ENCODE results near the gene ENO3.
"Not testable (repeated sequence)": the region's sequence is repeated elsewhere in the genome, so short reads cannot be mapped to it uniquely, and the experiment has no call there.

ENO3 gene
- 8.4 to 23.9 (median 12.3) reads per million in 3 experiments for total RNA-seq

DNA sequence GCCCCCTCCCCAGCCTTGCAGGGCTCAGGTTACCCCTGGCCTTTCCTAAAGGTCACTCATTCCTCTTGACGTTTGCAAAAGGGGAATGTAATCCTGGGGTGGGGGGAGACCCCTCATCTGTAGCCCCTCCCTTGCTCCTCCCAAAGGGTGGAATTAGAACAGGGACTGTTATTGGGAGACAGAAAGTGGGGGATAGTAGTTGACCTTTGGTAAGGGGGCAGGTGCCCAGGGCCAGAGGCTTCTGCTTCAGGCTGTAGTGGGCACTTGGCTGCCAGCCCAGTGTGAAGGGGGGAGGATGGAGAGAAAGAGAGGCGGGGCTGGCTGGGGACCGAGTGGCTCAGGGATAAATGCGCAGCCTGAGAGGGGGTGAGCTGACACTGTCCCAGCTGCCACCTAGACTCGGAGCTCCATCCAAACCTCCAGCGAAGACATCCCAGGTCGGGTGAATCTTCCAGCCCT is at the start of gene ENO3:
TSS of gene ENO3 (plus strand) at position 374 of the 459 bp plus-strand sequence. CDS start 711 bp downstream, outside the sequence.
- DNase-seq = no peak

DNA sequence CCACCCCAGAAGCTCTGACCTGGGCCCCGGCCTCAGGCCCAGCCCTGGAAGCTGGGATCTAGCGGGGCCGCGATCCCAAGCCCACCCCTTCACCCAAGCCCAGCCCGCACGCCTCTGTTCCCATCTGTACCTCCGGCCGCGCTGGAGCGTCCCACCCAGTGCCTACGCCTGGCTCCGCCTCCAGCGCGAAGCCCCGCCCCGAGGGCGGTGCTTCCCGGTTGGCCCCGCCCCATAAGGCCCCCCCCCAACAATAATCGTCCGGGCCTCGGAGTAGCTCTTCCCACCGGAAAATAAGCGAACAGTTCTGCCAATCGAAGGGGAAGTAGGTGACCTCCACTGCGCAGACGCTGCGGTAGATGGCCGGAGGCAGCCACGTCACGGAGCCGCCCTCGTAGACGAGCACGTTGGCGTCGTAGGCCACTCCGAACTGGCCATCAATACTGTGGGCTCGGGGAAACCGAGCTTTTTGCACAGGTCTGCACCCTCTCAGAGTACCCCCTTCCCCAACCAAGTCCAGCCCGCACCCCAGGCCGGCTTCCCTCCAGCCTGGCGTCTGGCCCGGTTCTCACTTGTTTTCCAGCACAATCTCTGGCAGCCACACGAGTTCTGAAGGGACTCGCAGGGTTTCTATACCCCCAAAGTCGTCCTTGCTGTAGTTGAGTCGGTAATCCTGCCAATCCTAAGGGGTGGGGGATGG is 49.1 kb upstream of the ENO3 start:
- no peak for DNase-seq

DNA sequence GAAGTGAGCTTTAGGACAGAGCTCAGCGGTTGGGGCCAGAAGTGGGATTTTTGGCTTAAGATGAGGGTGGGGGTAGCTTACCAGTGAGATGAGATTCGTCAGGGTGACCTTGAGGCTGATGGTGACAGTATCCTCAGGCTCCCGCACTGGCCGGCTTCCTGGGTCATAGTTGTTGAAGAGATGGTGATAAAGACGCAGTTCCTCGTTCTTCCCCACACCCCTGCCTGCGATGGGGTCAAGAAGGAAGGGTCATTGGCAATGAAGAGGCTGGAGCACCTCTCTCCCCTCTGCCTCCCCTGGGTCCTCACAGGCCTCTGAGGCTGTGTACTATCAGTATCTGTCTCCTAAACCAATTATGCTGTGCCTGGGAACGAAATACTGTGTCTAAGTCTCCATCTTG is 48.4 kb upstream of the ENO3 start:
- no peak for DNase-seq

DNA sequence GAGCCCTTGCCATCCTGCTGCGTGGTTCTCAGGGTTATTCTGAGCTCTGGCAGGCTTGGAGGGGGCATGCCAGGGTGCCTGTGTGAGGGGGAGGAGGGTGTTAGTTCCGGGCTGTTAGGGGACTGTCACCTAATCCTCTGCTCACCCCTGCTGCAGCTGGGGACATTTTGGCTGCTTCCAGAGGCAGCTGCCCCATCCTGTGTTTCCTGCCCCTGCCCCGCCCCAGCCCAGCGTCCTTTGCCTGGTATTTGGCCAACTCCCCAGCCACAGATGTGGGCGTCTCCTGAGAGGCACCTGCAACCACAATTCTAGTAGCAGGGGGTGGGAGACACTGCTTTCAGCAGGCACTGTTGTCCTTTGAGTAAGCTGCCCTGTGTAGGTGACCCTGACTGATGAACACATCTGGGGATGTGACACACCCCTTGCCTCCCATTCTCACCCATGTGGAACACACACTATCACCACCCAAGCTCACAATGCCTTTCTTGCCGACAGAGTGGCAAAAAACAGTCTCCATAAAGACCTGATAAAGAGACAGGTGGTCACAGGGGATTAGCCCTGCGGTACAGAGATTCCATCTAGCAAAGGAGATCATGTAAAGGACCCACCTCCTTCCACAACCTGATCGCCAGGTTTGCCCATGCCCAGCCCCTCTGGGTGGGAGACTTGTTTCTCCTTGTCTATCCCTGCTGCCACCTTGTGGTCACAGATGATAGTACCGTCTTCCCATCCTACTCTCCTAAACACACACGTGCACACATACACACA is 47.7 kb upstream of the ENO3 start, which contains the start of gene CHRNE:
TSS of gene CHRNE (minus strand) at position 48 of the 768 bp plus-strand sequence. CDS start at position 13, 35 bp downstream.
- DNase-seq = peak; percentile 73

DNA sequence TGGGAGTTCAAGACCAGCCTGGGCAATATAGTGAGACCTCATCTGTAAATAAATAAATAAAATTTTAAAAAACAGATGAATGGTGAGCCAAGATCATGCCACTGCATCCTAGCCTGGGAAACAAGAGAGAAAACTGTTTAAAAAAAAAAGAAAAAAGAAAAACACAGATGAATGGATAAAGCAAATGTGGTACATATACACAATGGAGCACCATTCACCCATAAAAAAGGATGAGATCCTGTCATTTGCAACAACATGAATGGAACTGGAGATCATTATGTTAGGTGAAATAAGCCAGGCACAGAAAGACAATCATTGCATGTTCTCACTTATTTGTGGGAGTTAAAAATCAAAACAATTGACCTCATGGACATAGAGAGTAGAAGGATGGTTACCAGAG is 44.3 kb upstream of the ENO3 start:
- not testable (repeated sequence) for DNase-seq

DNA sequence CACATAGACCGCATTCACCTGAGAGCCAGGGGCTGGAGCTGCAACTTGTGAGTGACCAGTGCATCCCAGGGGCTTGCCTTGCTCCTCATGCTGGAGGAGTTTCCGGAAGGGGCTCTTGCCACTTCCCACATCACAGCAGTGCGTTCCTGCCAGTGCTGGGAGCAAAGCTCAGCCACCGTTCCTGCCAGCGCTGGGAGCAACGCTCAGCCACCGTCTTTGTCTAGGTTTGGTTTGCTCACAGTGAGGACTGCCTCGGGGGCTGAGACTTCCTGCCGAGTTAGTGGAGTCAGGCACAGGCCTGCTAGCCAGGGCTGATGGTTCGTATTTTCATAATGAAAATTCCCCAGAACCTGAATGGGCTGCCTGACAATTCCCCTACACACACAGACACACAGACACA is 42.6 kb upstream of the ENO3 start:
- no peak for DNase-seq

DNA sequence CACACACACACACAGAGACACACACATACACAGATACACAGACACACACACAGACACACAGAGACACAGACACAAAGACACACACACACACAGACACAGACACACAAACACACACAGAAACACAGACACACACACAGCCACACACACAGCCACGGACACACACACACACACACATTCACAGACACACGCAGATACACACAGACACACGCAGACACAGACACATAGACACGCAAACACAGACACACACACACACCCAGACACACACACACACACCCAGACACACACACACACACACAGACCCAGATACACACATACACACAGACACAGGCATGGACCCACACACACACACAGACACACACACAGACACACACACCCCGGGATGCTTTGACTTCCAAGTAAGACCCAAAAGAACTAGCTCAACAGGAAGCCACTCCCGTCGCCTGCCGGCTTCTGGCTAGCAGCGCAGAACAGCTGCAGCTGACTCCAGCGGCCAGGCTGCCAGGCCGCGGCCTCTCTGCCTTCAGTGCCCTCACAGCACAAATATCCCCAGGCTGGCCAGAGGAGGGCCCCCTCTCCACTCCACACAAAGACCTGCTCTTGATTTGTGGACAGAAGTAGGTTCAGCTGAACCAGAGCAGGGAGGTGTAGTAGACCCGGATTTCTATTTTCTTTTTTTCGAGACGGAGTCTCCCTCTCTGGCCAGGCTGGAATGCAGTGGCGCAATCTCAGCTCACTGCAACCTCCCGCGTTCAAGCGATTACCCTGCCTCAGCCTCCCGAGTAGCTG is 42.0 kb upstream of the ENO3 start:
- DNase-seq = peak; percentile 69

DNA sequence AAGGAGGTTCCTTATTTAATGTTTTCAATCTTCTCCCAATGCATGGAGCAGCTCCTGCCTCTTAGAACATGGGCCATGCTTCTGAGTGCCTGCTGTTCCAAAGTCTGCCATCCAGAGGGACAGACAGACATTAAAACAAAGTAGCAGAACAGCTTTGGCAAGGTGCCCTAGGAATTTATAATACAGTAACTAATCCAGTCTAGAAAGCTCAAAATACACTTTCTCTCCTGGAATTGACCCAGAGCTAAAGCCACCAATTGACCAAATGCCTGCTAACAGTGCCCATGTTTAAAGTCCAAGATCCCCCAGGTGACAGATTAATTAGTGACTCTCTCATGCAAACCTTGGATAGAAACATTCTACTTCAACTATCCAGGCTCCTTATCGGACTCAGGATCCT is 36.9 kb upstream of the ENO3 start:
- DNase-seq = no peak

DNA sequence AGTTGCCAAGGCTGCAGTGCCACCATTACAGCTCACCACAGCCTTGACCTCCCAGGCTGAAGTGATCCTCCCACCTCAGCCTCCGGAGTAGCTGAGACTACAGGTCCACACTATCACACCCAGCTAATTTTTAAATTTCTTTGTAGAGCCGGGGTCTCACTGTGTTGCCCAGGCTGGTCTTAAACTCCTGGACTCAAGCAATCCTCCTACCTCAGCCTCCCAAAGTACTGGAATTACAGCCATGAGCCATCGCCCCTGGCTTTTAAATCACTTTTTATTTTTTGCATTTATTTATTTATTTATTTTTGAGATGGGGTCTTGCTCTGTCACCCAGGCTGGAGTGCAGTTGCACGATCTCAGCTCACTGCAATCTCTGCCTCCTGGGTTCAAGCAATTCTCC is 36.4 kb upstream of the ENO3 start:
- not testable (repeated sequence) for DNase-seq

DNA sequence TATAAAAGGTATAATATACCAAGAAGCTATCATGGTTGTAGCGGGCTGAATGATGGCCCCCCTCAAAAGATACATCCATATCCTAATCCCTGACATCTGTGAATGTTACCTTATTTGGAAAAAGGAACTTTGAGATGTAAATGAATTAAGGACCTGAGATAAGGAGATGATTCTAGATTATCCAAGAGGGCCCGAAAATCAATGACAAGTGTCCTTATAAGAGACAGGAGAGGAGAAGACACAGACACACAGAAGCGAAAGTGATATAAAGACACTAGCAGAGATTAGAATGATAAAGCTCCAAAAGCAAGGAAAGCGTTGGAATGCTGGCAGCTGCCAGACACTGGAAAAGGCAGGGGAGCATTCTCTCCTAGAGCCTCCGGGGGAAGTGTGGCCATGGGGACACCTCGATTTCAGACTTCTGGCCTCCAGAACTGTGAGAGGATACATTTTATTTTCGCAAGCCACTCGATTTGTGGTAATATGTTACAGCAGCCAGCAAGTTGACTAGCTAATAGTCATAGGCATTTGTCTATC is 31.3 kb upstream of the ENO3 start:
- DNase-seq = no peak

DNA sequence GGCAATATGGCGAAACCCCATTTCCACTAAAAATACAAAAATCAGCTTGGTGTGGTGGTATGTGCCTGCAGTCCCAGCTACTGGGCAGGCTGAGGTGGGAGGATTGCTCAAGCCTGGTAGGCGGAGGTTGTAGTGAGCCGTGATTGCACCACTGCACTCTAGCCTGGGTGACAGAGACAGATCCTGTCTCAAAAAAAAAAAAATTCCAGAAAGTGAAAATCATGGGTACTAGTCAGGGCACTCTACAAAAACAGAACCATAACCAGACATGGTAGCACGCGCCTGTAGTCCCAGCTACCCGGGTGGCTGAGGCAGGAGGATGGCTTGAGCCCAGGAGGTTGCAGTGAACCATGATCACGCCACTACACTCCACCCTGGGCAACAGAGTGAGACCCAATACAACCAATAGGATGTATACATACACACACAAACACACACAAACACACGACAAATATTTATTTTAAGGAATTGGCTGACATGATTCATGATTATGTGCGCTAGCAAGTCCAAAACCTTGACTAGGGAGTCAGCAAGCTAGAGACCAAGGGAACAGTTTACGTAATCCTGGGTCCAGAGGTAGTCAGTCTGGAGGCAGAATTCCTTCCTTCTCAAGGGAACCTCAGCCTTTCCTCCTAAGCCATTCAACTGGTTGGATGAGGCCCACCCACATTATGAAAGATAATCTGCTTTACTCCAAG is 30.4 kb upstream of the ENO3 start:
- DNase-seq = no peak

DNA sequence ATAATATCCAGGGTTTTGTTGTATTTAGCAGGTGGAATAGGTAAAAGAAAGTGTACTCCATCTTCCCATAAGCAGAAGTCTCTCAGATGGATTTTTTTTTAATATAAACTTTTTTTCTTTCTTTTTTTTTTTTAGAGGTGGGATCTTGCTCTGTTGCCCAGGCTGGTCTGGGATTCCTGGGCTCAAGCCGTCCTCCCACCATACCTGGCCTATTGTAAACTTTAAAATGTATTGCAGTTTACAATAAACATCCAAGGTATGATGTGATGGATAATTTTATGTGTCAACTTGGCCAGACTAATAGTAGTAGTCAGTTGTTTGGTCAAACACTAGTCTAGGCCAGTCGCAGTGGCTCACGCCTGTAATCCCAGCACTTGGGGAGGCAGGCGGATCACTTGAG is 29.6 kb upstream of the ENO3 start:
- DNase-seq = no peak

DNA sequence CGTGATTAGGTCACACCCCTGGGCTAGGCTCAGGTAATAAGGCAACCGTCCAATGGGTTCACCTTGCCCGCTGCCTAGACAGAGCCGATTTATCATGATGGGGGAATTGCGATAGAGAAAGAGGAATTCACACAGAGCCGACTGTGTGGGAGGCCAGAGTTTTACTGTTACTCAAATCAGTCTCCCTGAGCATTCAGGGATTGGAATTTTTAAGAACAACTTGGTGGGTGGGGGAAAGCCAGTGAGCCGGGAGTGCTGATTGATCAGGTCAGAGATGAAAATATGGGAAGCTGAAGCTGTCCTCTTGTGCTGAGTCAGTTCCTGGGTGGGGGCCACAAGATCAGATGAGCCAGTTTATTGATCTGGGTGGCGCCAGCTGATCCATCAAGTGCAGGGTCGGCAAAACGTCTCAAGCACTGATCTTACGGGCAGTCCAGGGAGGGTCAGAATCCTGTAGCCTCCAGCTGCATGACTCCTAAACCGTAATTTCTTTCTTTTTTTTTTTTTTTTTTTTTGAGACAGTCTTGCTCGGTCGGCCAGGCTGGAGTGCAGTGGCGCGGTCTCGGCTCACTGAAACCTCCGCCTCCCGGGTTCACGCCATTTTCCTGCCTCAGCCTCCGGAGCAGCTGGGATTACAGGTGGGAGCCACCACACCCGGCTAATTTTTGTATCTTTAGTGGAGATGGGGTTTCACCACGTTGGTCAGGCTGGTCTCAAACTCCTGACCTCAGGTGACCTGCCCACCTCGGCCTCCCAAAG is 24.2 kb upstream of the ENO3 start:
- not testable (repeated sequence) for DNase-seq

DNA sequence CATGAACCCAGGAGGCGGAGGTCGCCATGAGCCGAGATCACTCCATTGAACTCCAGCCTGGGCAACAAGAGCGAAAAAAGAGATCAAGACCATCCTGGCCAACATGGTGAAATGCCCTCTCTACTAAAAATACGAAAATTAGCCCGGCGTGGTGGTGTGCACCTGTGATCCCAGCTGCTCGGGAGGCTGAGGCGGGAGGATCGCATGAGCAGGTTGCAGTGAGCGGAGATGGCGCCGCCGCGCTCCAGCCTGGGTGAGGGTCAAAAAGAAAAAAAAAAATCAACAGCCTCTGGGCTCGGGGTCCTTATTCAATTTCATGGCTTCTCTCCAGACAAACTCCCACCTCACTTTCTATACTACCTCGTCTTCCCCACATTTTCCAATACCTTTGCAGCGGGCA is 22.0 kb upstream of the ENO3 start:
- no peak for DNase-seq

DNA sequence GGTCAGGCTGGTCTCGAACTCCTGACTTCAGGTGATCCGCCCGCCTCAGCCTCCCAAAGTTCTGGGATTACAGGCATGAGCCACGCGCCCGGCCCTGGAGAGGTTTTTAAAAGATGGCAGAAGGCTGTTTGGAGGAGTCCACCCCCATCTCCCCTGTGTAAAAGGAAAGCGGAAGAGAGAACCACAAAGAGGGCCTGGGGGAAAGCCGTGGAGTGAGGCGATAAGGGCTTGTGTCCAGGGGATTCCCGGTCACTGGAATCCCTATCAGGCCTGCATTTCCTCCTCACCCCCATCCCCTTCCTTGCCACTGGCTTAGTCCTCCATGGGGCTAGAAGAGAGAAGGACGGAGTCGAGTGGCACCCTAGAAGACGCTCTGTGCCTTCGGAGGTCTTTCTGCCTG is 19.0 kb upstream of the ENO3 start, which contains the start of gene GP1BA:
TSS of gene GP1BA (plus strand) at position 315 of the 400 bp plus-strand sequence. CDS start 328 bp downstream, outside the sequence.
- no peak for DNase-seq

DNA sequence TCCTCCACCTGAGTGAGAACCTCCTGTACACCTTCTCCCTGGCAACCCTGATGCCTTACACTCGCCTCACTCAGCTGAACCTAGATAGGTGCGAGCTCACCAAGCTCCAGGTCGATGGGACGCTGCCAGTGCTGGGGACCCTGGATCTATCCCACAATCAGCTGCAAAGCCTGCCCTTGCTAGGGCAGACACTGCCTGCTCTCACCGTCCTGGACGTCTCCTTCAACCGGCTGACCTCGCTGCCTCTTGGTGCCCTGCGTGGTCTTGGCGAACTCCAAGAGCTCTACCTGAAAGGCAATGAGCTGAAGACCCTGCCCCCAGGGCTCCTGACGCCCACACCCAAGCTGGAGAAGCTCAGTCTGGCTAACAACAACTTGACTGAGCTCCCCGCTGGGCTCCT is 18.2 kb upstream of the ENO3 start:
- DNase-seq = no peak

DNA sequence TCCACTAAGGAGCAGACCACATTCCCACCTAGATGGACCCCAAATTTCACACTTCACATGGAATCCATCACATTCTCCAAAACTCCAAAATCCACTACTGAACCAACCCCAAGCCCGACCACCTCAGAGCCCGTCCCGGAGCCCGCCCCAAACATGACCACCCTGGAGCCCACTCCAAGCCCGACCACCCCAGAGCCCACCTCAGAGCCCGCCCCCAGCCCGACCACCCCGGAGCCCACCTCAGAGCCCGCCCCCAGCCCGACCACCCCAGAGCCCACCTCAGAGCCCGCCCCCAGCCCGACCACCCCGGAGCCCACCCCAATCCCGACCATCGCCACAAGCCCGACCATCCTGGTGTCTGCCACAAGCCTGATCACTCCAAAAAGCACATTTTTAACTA is 17.3 kb upstream of the ENO3 start:
- no peak for DNase-seq

DNA sequence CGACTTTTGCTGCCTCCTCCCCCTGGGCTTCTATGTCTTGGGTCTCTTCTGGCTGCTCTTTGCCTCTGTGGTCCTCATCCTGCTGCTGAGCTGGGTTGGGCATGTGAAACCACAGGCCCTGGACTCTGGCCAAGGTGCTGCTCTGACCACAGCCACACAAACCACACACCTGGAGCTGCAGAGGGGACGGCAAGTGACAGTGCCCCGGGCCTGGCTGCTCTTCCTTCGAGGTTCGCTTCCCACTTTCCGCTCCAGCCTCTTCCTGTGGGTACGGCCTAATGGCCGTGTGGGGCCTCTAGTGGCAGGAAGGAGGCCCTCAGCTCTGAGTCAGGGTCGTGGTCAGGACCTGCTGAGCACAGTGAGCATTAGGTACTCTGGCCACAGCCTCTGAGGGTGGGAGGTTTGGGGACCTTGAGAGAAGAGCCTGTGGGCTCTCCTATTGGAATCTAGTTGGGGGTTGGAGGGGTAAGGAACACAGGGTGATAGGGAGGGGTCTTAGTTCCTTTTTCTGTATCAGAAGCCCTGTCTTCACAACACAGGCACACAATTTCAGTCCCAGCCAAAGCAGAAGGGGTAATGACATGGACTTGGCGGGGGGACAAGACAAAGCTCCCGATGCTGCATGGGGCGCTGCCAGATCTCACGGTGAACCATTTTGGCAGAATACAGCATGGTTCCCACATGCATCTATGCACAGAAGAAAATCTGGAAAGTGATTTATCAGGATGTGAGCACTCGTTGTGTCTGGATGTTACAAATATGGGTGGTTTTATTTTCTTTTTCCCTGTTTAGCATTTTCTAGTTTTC is 16.5 kb upstream of the ENO3 start:
- no peak for DNase-seq

DNA sequence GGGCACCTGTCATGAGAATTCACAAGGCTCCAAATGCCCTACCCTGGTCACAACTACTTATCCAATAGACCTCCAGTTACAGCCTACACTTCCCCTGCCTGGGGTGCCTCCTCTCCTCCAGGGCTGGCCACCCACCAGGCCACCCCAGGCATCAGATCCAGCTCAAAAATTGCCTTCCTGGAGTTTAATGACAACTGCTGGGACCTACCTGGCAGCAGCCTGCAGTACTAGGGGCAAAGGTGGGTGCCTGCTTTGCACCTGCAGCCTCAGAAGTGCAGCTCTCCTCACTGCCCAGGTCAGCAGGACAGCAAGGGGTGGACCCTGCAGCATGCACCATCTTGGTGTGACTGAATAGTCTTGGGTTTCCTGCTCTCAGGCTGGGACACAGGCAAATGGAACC is 15.3 kb upstream of the ENO3 start:
- DNase-seq = no peak

DNA sequence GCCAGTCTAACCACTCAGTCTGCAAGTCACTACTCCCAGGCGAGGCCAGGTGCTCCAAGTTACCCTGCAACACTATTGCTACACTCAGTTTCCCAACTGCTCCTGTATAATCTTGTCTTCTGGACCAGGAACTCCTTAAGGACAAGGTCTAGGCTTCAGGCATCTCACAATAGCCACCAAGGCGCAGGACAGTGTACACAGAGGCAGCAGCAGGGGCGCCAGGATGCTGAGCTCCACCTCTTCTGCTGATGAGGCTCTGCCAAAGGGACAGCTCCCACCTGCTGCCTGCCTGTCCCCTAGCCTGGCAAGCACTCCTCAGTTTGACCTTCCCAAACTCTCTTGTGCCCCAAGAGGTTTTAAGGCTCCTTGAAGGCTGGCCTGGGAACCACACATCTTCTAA is 14.5 kb upstream of the ENO3 start:
- DNase-seq = no peak

DNA sequence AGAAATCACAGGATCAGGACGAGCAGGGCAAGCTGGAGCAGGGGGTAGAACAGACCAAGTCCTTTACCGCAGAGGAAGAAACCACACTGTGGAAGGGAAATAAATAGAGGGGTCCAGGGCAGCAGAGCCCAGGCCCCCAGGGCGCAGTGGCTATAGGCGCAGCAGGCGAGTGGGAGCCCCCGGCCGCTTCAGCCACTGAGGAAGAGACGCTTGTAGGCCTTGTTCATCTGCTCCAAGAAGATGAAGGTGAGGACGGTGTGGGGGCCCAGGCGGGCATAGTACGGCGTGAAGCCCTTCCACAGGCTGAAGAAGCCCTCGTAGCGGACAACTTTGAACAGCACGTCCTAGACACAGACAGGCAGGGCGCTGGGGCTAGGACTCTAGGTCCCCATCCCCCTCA is 13.4 kb upstream of the ENO3 start:
- DNase-seq = no peak

Data from central memory CD4-positive, alpha-beta T cell (primary cell).